Ishikawa (cell line): ENCODE data around the gene PGBD5.

Source experiments
- EP300 ChIP-seq: IDR thresholded peaks from 2 replicates; pipeline ENCODE4 v1.6.1; 2012; ENCODE audit warnings: borderline replicate concordance
- MAX ChIP-seq: IDR thresholded peaks from 2 replicates; pipeline ENCODE4 v1.6.1; 2012
- REST ChIP-seq: IDR thresholded peaks from 2 replicates; pipeline ENCODE4 v1.6.1; 2012; ENCODE audit warnings: low read depth, mild to moderate bottlenecking
- TAF1 ChIP-seq: IDR thresholded peaks from 2 replicates; pipeline ENCODE4 v1.6.1; 2012; ENCODE audit warnings: low read depth, mild to moderate bottlenecking

- TF ChIP-seq EP300 = no peak
- no peak for TF ChIP-seq TAF1
- no peak for TF ChIP-seq MAX
- no peak for TF ChIP-seq REST
Measured at GRCh38 chr1:230385158-230385450, 41.0 kb downstream of the PGBD5 start.
